Endothelial cell (in vitro differentiated cells): Measurements from ENCODE around the gene SLC6A11. TPM values are rescaled to one million over a fixed set of nuclear protein-coding genes. Genes with fewer than 3 reads are reported as not detected.

Source experiments
- DNase-seq: peaks from one replicate; pipeline ENCODE4 v3.0.0; 2021; ENCODE audit warnings: low spot score
- H3K27ac Mint-ChIP-seq: one replicate; pipeline ENCODE4 v1.8.0; 2021; ENCODE audit warnings: mixed read lengths, inconsistent platforms; ENCODE audit not compliant: unreplicated experiment
- H3K27me3 Mint-ChIP-seq: one replicate; pipeline ENCODE4 v1.8.0; 2021; ENCODE audit warnings: mild to moderate bottlenecking, moderate library complexity, mixed read lengths, inconsistent platforms; ENCODE audit not compliant: unreplicated experiment
- H3K36me3 Mint-ChIP-seq: one replicate; pipeline ENCODE4 v1.8.0; 2021; ENCODE audit warnings: mild to moderate bottlenecking, low read depth, mixed read lengths, inconsistent platforms; ENCODE audit not compliant: unreplicated experiment
- H3K4me1 Mint-ChIP-seq: one replicate; pipeline ENCODE4 v1.8.0; 2021; ENCODE audit warnings: mild to moderate bottlenecking, mixed read lengths, inconsistent platforms; ENCODE audit not compliant: unreplicated experiment
- H3K4me3 Mint-ChIP-seq: one replicate; pipeline ENCODE4 v1.8.0; 2021; ENCODE audit warnings: mild to moderate bottlenecking, mixed read lengths, inconsistent platforms; ENCODE audit not compliant: unreplicated experiment
- H3K9me3 Mint-ChIP-seq: one replicate; pipeline ENCODE4 v1.8.0; 2021; ENCODE audit warnings: mixed read lengths, inconsistent platforms; ENCODE audit not compliant: unreplicated experiment
- total RNA-seq: library from RNA; stranded (reverse); fragmentation: NEBNext Ultra II Directional; extraction: Animal tissue kit (Norgen Biotek cat#: 25700); gene quantifications from one replicate; pipeline ENCODE4 v1.2.1, GENCODE V29; 2021; ENCODE audit not compliant: unreplicated experiment
- TF ChIP-seq, protein P1 (sequence below): fragments of 200-600 bp; sonication (generic); IDR thresholded peaks from one replicate; pipeline ENCODE4 v1.5.0; 2021; ENCODE audit warnings: antibody characterized with exemption; ENCODE audit not compliant: unreplicated experiment

The SLC6A11 gene
- total RNA-seq, 1 donor from 2014 or later = 0.15 TPM

DNA sequence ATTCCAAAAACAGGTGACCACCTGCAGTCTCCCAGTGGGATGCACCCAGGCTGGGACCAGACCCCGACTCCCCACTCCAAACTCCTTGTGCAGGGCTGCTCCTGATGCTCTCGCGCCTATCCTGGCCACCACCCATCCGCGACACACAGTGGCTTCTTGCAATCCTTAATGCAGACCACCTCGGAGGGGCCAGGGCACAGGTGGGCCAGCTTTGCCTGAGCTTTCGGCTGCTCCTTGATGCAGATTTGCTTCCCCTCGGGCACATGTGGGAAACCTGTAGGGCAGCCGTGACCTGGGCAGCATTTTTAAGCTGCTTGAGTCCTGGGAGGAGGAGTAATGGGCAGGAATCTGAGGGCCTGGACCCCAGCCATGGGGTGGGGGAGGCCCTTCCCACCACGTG lies 18.9 kb downstream of the SLC6A11 start:
- no peak overlapping the region for H3K27ac Mint-ChIP-seq
- H3K4me3 Mint-ChIP-seq = no peak overlapping the region
- TF ChIP-seq, protein P1, sequence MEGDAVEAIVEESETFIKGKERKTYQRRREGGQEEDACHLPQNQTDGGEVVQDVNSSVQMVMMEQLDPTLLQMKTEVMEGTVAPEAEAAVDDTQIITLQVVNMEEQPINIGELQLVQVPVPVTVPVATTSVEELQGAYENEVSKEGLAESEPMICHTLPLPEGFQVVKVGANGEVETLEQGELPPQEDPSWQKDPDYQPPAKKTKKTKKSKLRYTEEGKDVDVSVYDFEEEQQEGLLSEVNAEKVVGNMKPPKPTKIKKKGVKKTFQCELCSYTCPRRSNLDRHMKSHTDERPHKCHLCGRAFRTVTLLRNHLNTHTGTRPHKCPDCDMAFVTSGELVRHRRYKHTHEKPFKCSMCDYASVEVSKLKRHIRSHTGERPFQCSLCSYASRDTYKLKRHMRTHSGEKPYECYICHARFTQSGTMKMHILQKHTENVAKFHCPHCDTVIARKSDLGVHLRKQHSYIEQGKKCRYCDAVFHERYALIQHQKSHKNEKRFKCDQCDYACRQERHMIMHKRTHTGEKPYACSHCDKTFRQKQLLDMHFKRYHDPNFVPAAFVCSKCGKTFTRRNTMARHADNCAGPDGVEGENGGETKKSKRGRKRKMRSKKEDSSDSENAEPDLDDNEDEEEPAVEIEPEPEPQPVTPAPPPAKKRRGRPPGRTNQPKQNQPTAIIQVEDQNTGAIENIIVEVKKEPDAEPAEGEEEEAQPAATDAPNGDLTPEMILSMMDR = no peak
- H3K36me3 Mint-ChIP-seq = peaks cover 3% of the 10 kb centered on the region
- no peaks in the 10 kb centered on the region for H3K9me3 Mint-ChIP-seq
- H3K27me3 Mint-ChIP-seq = peaks cover 8% of the 10 kb centered on the region
- DNase-seq = no peak
- no peaks in the 10 kb centered on the region for H3K4me1 Mint-ChIP-seq

DNA sequence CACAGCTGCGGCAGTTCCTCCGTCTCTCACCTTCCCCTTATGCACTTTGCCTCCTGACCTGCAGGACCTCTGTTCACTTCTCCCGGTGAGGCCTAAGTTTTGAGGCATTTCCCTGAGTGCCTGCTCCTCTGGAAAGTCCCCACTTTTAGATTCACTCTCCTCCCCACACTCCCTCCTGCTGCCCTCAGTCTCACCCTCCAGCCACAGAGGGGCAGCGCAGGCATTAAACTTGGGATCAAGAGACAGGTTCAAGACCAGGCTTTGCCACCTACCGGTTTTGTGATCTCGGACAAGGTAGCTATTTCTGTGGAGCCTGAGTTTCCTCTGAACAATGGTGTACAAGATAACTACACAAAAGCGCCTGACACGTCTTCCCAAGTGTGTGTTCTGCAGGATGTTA lies 19.4 kb downstream of the SLC6A11 start:
- H3K36me3 Mint-ChIP-seq = no peaks in the 10 kb centered on the region
- peaks cover 10% of the 10 kb centered on the region for H3K27me3 Mint-ChIP-seq
- no peak overlapping the region for H3K4me3 Mint-ChIP-seq
- H3K27ac Mint-ChIP-seq = no peak overlapping the region
- TF ChIP-seq, protein P1 = no peak
- H3K4me1 Mint-ChIP-seq = no peaks in the 10 kb centered on the region
- DNase-seq = no peak
- H3K9me3 Mint-ChIP-seq = no peaks in the 10 kb centered on the region

DNA sequence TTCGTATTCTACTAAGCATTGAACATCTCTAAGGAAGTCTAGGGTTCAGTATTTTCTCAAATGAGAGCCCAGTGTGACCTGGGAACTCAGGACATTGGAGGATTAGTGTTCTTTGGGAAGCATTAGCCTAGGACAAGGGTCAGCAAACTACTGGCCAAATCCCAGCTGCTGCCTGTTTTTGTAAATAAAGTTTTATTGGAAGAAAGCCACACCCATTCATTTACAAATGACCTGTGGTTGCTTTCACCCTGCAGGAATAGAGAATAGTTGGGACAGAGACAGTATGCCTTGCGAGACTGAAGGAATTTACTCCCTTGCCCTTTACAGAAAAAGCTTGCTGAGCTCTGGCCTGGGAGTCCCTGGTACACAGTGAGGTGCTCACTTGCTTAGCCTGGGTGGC lies 20.6 kb downstream of the SLC6A11 start:
- no peaks in the 10 kb centered on the region for H3K36me3 Mint-ChIP-seq
- H3K9me3 Mint-ChIP-seq = no peaks in the 10 kb centered on the region
- TF ChIP-seq, protein P1 = no peak
- DNase-seq = no peak
- H3K4me1 Mint-ChIP-seq = no peaks in the 10 kb centered on the region
- H3K4me3 Mint-ChIP-seq = no peak overlapping the region
- no peak overlapping the region for H3K27ac Mint-ChIP-seq
- H3K27me3 Mint-ChIP-seq = peaks cover 12% of the 10 kb centered on the region

DNA sequence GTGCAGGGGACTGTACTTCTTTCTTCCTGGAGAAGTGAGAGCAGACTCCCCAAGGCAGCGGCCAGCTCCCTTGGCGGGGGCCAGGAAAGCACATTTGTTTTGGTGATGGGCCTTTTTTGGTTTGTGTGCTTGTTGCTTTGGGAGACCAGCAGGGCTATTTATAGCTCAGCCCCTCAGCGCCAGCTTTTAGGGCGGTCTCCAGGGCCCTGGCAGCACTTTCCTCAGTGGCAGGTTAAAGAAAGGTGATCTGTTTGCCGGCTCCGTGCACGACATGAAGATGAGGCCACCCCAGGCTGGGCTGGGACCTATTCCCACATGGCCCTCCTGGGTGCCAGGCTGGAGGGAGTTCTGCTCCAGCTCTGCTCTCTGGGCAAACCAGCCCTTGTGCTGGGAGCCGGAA lies 21.8 kb downstream of the SLC6A11 start:
- no peak for DNase-seq
- no peaks in the 10 kb centered on the region for H3K36me3 Mint-ChIP-seq
- TF ChIP-seq, protein P1 = no peak
- no peak overlapping the region for H3K4me3 Mint-ChIP-seq
- H3K9me3 Mint-ChIP-seq = no peaks in the 10 kb centered on the region
- no peaks in the 10 kb centered on the region for H3K4me1 Mint-ChIP-seq
- no peak overlapping the region for H3K27ac Mint-ChIP-seq
- H3K27me3 Mint-ChIP-seq = peaks cover 12% of the 10 kb centered on the region

DNA sequence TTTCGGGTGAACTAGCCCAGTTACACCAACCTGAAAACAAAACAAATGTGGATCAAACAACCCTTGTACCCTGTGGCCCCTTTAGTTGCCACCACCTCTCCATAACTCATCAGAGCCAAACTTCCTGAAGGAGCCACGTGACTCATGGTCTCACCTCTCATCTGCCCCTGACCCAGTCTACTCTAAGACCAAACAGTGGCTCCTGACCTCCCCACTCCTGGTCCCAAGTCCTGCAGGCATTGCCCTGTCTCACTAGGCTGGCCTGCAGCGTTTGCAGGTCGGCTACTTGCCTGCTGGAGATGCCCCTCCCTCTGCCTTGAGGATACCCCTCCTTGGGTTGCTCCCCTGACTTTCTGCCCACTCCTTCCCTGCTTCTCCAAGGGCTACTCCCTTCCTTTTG lies 23.1 kb downstream of the SLC6A11 start:
- Mint-ChIP-seq H3K27ac (no peak overlapping the region), H3K4me3 (no peak overlapping the region), H3K36me3 (no peaks in the 10 kb centered on the region), H3K27me3 (peaks cover 12% of the 10 kb centered on the region), H3K4me1 (no peaks in the 10 kb centered on the region), H3K9me3 (no peaks in the 10 kb centered on the region)
- TF ChIP-seq, protein P1 = no peak
- DNase-seq = no peak
